GM12878 (cell line): Measurements from ENCODE around the gene DLG1.

Source experiments
- CHD4 ChIP-seq: fragments of 200-600 bp; sonication (generic); IDR thresholded peaks from 2 replicates; pipeline ENCODE4 v1.6.1; 2016; ENCODE audit warnings: mild to moderate bottlenecking
- CTCF ChIP-seq, 3 experiments: IDR thresholded peaks in 2 of 3; conservative IDR thresholded peaks in 1 of 3; 2 replicates each; pipeline ENCODE4 v1.5.1; 2011; ENCODE audit warnings: low read depth in 3 of 3, low read length in 3 of 3, mild to moderate bottlenecking in 3 of 3, control low read depth in 2 of 3, moderate library complexity in 2 of 3, inconsistent platforms in 1 of 3, mixed read lengths in 1 of 3; ENCODE audit not compliant: control insufficient read depth in 2 of 3, insufficient read depth in 1 of 3; ENCODE audit errors: extremely low read depth in 1 of 3
- E2F4 ChIP-seq: IDR thresholded peaks from 2 replicates; pipeline ENCODE4 v1.6.1; 2012; ENCODE audit warnings: low read depth, low read length, improper control_type of control experiment
- ESRRA ChIP-seq: IDR thresholded peaks from 2 replicates; pipeline ENCODE4 v1.6.1; 2012; ENCODE audit warnings: mild to moderate bottlenecking, low read length, improper control_type of control experiment
- FOXK2 ChIP-seq: fragments of 450-650 bp; IDR thresholded peaks from 2 replicates; pipeline ENCODE4 v1.6.1; 2017; ENCODE audit warnings: mild to moderate bottlenecking, moderate library complexity
- GABPA ChIP-seq: IDR thresholded peaks from 2 replicates; pipeline ENCODE4 v1.6.1; 2014; ENCODE audit warnings: antibody characterized with exemption, low read depth, mild to moderate bottlenecking, inconsistent platforms
- JUNB ChIP-seq: IDR thresholded peaks from 2 replicates; pipeline ENCODE4 v1.6.1; 2016; ENCODE audit warnings: antibody characterized with exemption, mild to moderate bottlenecking
- LARP7 ChIP-seq: fragments of 450-650 bp; IDR thresholded peaks from 2 replicates; pipeline ENCODE4 v1.6.1; 2017; ENCODE audit warnings: mild to moderate bottlenecking
- MAX ChIP-seq: IDR thresholded peaks from 2 replicates; pipeline ENCODE4 v1.6.1; 2012; ENCODE audit warnings: low read depth, low read length, improper control_type of control experiment
- MXI1 ChIP-seq: fragments of 150-350 bp; IDR thresholded peaks from 2 replicates; pipeline ENCODE4 v1.6.1; 2011; ENCODE audit warnings: low read depth, mild to moderate bottlenecking, inconsistent platforms, low read length, improper control_type of control experiment
- NFIC ChIP-seq: IDR thresholded peaks from 2 replicates; pipeline ENCODE4 v1.6.1; 2012; ENCODE audit warnings: low read depth, mild to moderate bottlenecking, inconsistent platforms, low read length, moderate library complexity
- RAD21 ChIP-seq: IDR thresholded peaks from 2 replicates; pipeline ENCODE4 v1.6.1; 2011; ENCODE audit warnings: mild to moderate bottlenecking, low read depth, low read length, moderate library complexity; ENCODE audit not compliant: insufficient read depth
- ZBTB11 ChIP-seq: fragments of 450-650 bp; formaldehyde crosslinking; IDR thresholded peaks from 2 replicates; pipeline ENCODE4 v1.5.0; 2022; ENCODE audit warnings: mild to moderate bottlenecking, missing genetic modification characterization
- ZNF217 ChIP-seq: fragments of 450-650 bp; IDR thresholded peaks from 2 replicates; pipeline ENCODE4 v1.6.1; 2017; ENCODE audit warnings: antibody characterized with exemption, mild to moderate bottlenecking

GRCh38 chr3:197239857-197240256 is 58.6 kb downstream of the DLG1 start:
- TF ChIP-seq E2F4 (no peak), CTCF (IDR thresholded peaks at IDR 0.05 in 2 of 3, conservative IDR thresholded peaks at IDR 0.05 in 1 of 3; ENCODE audit: control insufficient read depth in 2 of 3, extremely low read depth in 1 of 3, insufficient read depth in 1 of 3, low read depth in 3 of 3, low read length in 3 of 3) (no peak), FOXK2 (no peak), GABPA (no peak), MXI1 (no peak), ESRRA (no peak), JUNB (no peak), NFIC (no peak), ZNF217 (no peak), RAD21 (no peak), CHD4 (no peak), LARP7 (no peak), MAX (no peak), ZBTB11 (CRISPR knock-in tag) (no peak)
